HG03095 (cell line): ENCODE results near the gene NCOA3.
"Not testable (repeated sequence)": the region's sequence is repeated elsewhere in the genome, so short reads cannot be mapped to it uniquely, and the experiment has no call there.

Experiments used
- ATAC-seq: cut with Tn5 transposase; IDR thresholded peaks from one replicate; pipeline ENCODE4 v1.9.1; 2021; ENCODE audit warnings: moderate library complexity; ENCODE audit not compliant: unreplicated experiment

Gene NCOA3

DNA sequence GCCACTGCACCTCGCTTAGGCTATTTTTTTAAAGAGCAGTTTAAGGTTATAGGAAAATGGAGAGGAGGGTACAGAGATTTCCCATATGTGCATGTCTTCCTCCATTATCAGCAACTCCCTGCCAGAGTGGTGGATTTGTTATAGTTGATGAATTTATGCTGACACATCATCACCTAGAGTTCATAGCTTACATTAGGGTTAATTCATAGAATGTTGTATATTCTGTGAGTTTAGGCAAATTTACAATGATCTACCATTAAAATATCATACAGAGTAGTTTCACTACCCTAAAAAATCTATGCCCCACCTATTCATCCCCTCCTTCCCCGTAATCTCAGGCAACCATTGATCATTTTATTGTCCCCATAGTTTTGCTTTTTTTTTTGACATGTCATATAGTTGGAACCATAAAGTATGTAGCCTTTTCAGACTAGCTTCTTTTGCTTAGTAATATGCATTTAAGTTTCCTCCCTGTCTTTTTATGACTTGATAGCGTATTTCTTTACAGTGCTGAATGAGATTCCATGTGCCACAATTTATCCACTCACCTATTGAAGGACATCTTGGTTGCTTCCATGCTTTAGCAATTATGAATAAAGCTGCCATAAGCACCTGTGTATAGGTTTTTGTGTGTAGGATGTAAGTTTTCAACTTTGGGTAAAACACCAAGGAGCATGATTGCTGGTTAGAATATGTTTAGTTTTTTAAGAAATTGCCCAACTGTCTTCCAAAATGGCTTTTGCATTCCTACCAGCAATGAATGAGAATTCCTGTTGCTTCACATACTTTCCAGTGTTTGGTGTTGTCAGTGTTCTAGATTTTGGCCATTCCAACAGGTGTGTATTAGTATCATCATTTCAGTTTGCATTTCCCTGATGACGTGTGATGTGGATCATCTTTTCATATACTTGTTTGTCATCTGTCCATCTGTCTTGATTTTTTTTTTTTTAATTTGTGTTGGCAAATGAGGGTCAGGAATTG lies 60.2 kb downstream of the NCOA3 start:
- no peak for ATAC-seq

DNA sequence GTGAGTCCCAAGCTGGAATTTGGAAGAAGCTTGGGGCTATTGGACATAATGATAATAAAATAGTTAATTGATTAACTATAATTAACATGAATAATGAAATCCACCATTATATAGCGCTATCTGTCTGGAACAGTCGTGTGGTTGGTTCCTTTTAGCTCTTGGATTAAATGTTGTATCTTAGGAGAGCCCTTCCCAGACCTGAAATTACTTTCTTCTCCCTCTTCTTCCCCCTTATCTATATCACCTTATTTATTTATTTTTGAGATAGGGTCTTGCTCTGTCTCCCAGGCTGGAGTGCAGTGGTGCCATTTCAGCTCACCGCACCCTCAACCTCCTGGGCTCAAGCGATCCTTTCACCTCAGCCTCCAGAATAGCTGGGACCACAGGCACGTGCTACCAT lies 64.6 kb downstream of the NCOA3 start:
- no peak for ATAC-seq

DNA sequence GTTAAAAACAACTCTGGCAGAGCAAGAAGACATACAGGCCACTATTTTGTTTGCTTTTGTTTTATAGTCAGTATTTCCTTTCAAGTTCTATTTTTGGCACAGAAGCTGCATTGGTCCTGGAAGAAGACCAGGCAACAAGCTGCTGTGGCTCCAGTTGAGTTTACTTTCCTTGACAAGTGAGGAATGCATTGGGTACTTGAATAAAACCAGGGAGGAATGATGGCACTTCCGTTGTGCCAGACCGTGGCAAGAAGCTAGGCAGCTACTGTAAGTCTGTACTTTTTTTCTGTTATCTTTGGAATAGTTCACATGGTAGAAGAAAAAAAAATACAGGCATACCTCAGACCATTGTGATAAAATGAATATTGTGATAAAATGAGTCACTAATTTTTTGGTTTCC lies 66.3 kb downstream of the NCOA3 start:
- ATAC-seq: no peak

DNA sequence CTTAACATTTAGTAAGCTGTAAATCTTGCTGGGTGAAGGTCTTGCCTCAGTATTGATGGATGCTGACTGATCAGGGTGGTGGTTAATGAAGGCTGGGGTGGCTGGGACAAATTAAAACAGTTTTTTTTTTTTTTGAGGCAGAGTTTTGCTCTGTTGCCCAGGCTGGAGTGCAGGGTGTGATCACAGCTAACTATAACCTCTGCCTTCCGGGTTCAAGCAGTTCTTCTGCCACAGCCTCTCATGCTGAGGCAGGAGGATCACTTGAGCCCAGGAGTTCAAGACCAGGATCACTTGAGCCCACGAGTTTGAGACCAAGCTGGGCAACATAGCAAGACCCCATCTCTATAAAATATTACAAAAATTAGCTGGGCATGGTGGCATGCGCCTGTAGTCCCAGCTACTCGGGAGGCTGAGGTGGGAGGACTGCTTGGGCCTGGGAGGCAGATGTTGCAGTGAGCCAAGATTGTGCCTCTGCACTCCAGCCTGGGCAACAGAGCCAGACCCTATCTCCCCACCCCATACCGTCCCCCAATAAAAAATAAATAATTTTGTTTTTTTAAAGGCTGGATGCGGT lies 67.2 kb downstream of the NCOA3 start:
- ATAC-seq: no peak

DNA sequence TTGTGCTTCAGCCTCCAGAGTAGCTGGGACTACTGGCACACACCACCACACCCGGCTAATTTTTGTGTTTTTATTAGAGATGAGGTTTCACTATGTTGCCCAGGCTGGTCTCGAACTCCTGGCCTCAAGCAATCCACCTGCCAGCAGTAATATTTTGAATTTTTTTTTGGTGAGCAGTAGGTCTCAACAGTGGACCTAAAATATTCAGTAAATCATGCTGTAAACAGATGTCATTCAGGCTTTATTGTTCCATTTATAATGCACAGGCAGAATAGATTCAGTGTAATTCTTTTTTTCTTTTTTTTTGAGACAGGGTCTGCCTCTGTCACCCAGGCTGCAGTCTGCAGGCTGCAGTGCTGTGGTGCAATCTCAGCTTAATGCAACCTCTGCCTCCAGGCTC lies 69.7 kb downstream of the NCOA3 start:
- no peak for ATAC-seq

DNA sequence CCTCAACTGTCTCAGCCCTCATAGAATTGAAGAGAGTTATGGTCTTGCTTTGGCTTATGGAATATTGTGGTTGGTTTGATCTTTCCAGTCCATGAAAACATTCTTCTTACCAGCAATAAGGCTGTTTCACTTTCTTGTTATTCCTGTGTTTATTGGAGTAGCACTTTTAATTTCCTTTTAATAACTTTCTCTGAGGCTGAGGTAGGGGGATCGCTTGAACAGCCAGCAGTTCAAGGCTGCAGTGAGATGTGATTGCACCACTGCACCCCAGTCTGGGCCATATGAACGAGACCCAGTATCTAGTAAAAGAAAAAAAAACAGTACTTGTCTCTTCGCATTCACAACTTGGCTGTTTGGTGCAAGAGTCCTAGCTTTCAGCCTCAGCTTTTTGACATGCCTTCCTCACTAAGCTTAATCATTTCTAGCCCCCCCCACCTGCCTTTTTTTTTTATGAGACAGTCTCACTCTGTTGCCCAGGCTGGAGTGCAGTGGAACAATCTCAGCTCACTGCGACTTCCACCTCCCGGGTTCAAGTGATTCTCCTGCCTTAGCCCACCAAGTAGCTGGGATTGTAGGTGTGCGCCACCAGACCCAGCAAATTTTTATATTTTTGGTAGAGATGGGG lies 70.5 kb downstream of the NCOA3 start:
- ATAC-seq: no peak

DNA sequence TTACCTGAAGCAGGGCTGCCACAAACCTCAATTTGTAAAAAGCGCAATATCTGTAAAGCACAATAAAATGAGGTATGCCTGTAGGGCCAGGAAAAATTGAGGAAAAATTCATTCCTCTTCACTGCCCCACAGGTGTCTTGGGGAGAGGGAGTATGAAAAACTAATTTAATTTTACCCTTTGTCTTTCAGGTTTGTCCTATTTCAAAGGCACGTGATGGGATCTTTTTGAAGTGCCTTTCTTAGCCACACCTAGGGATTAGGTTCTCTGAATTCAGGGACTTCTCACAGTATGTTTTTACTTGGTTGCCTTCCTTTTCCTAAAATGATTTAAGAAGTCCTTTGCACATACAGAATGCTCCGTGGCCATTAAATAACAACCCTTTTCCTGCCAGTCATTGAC lies 71.9 kb downstream of the NCOA3 start:
- ATAC-seq: no peak

DNA sequence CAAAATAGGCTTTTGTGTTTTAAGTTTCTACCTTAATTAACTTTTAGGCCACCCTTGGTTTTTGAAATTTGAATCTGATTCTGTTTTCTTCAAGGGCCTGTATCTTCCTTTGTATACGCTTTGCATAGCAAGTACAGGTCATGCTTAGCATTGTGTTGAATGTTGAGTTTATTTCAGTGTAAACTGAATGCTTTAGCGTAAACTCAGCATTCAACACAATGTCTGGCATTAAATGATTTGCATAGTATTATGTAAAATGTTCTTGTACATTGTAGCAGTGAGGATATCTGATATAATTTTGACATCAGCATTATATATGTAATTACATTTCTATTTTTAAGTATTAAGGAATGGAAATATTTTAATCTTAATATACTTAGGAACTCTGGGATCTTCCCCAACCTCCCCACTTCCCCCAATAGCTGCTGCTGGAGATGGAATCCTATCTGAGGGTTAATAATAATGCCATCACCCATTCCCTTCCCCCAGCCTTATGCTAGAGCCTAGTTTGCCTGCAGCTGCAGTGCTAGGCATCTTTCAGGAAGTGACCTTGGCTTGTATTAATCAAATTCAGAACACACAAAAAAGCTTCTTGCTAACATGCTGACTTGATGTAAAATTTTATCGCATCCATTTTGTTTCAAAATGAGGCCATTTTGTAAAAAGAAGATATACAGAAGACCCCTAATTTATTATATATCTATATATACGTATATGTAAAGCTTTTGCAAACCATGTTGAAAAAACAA lies 73.1 kb downstream of the NCOA3 start:
- ATAC-seq: no peak

DNA sequence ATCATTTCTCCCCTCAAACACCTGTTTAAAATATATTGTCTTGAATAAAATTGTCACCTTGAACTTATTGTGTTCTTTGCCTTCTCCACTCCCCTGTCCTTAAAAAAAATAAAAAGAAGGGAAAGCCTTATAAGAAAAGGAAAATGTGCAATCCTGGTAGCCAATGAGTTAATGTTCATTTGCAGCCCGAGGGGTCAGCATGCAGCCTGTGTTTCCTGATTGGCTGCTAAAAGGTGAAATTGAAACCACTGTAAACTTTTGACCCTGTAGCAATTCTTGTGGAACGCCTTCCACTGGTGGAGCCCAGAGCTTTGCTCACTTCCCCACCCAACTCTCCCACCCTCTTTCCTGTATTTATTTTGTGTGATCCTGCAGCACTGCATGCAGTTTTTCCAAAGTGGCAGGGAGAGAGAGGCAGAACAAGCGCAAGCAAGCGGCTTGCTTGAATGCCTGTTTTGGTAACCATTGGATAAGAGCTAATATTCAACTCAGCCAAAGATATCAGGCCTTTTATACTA lies 74.9 kb downstream of the NCOA3 start:
- ATAC-seq: peak; percentile 51

DNA sequence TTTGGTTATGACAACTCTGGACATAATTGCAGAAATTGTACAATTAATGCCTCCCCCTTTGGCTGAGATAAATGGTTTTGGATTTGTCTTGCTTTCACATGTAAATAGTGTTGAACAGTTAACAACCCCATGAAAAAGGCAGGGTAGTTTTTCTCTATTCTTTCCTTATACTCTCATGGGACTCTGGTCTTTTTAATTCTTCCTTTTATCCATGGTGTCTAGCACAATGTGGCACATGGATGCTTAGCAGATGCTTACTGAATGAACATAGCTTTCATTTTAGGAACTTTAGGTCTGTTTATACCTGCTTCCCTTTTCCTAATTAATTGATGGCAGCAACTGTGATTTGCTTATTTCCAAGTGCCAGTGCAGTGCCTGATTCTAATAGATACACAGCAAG lies 75.6 kb downstream of the NCOA3 start:
- no peak for ATAC-seq

DNA sequence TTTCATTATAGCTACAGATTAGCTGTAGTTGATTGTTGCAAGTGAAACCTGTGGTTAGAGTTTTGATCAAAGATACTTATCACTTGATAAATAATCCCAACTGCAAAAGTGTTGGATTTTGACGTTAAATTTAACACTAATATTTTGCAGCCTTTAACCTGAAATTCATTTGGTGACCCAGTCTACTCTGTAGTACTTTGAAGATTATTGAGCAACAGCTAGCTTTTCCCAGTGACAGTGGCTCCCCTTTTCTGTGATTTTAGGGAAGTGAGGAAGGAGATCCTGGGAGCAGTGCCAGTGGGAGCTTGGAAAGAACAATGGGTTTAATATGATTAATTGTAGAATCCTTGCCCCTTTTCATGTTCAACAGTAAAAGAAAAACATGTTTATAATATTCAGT lies 76.9 kb downstream of the NCOA3 start:
- no peak for ATAC-seq

DNA sequence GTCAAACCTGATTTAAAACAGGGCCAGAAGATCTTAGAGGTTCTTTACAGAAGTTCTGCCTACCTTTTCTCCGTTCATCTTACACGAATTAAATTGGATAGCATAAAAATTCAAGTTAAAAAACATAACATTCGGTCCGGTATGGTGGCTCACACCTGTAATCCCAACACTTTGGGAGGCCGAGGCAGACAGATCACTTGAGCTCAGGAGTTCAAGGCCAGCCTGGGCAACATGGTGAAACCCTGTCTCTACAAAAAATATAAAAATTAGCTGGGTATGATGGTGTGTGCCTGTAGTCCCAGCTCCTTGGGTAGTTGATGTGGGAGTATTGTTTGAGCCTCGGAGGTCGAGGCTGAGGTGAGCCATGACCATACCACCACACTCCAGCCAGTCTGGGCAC lies 79.0 kb downstream of the NCOA3 start:
- ATAC-seq: not testable (repeated sequence)

DNA sequence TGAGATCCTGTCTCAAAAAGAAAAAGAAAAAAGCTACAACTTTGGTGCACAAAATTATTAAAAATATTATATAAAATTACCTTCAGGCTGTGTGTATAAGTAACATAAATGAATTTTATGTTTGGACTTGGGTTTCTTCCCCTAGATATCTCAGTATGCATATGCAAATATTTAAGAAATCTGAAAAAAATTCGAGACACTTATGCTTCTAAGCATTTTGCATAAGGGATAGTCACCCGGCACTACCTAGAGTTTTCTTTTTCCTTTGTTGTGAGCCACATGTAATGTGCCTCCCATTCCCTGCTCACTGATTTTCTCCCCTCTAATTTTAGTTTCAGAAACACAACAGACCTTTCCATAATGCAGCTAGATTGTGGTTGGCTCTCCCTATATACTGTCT lies 79.4 kb downstream of the NCOA3 start:
- no peak for ATAC-seq

DNA sequence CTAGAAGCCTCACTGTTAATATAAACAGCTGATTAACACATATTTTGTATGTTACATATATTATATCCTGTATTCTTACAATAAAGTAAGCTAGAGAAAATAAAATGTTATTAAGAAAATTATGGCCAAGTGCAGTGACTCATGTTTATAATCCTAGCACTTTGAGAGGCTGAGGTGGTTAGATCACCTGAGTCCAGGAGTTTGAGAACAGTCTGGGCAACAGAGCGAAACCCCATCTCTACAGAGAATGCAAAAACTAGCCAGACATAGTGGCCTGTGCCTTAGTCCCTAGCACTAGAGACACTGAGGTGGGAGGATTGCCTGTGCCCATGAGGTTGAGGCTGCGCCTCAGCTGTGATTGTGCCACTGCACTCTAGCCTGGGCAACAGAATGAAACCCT lies 81.9 kb downstream of the NCOA3 start:
- no peak for ATAC-seq

DNA sequence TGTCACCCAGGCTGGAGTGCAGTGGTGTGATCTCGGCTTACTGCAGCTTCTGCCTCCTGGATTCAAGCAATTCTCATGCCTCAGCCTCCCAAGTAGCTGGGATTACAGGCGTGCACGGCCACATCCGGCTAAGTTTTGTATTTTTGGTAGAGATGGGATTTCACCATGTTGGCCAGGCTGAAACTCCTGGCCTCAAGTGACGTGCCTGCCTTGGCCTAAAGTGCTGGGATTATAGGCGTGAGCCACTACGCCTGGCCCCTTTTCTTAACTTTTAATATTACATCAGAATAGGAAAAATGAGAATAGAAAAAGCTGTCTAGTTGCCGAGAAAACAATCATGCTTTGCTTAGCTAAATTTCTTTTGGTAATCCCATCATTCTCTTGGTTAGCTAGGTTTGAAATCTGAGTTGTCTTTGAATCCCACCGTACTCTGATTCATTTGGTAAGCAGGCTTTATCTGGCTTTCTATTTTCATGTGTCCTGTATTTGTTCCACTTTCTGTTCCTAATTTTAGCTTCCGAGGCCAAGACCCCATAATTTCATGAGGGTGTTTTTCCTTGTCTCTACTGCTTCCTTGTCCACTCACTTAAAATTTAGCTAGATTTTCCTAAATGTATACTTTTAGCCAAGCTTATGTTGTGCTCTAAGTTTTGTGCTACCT lies 83.5 kb downstream of the NCOA3 start:
- ATAC-seq: no peak

DNA sequence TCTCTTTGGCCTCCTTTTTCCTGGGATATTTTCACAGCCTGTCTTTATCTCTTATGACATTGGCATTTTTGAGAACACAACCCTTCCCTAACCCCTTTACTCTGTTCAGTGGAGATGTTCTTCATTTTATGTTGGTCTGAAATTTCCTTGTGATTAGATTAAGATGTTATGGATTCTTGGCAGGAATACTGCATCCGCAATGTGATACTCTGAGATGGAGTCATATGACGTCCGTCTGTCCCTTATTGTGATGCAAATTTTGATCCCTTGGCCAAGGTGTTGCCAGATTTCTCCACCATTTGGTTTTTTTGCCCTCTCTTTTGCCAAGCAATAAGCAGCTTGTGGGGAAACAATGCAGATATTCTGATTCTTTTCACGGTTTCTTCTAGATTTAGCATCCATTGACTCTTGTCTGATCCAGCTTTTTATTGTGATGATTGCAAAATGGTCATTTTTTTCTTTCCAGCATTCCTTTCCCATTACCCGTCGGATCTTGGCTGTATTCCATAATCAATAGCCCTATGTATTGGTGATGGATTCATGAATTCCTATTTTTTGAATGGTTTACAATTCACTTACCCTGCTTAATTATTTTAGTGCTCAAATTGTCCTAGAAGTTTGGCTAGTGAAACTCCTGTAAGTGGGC lies 85.1 kb downstream of the NCOA3 start:
- no peak for ATAC-seq

DNA sequence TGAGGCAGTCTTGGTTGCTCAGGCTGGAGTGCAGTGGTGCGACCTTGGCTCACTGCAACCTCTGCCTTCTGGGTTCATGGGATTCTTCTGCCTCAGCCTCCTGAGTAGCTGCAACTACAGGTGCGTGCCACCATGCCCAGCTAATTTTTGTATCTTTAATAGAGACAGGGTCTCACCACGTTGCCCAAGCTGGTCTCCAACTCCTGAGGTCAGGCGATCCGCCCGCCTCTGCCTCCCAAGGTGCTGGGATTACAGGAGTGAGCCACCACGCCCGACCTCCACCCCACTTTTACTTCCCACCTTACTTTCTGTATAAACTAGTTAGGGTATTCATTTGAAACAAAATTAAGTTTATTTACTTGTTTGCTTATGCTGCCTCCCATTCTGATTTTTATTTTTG lies 86.5 kb downstream of the NCOA3 start:
- no peak for ATAC-seq

DNA sequence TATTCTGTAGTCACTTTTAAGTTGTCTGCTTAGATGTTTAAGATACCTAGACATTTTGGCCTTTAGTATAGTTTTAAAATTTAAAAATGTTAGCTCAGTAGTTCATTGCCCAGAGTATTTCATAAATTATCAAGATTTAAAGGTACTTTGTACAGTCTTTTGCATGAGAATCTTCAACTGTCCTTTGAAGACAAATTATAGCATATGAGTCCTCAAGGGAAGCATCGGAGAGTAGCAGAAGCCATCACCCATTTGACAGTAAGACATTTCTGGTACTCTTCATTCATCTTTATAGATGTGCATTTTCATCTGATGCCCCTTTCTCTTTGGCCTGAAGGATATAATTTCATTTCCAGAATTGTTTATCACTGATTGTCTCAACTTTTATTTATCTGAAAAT lies 89.5 kb downstream of the NCOA3 start:
- no peak for ATAC-seq

DNA sequence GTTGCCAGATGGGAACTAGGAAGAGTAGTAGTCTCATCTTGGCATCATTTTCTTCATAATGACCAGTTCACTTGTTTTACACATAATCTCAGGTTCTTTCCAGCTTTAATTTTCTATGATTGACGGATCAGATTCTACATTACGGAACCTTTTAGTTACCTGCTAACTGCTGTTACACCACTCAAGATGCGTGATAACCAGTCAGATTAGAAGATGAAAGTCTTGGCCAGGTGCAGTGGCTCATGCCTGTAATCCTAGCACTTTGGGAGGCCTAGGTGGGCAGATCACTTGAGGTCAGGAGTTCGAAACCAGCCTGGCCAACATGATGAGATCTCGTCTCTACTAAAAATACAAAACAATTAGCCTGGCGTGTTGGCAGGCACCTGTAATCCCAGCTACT lies 92.5 kb downstream of the NCOA3 start:
- no peak for ATAC-seq

DNA sequence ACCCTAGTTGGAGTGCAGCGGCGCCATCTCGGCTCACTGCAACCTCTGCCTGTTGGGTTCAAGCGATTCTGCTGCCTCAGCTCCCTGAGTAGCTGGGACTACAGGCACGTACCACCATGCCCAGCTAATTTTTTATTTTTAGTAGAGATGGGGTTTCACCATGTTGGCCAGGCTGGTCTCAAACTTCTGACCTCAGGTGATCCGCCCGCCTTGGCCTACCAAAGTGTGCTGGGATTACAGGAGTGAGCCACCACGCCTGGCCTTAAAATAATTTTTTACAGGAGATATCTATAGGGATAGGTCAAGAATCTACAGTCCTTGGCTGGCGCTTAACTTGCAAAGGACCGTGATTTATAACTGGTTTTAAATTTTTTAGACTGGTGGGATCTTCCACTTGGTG lies 93.5 kb downstream of the NCOA3 start:
- ATAC-seq: not testable (repeated sequence)
